ENCODE measurements around the gene PSTPIP1. TPM values are rescaled to one million over a fixed set of nuclear protein-coding genes. Genes with fewer than 3 reads are reported as not detected.

Gene PSTPIP1
- total and polyA plus RNA-seq, 2 of the 8 experiments (the other 6 are each of a cell fraction or from before 2014, with no cell fraction given): 1.6 to 1.8 TPM

DNA sequence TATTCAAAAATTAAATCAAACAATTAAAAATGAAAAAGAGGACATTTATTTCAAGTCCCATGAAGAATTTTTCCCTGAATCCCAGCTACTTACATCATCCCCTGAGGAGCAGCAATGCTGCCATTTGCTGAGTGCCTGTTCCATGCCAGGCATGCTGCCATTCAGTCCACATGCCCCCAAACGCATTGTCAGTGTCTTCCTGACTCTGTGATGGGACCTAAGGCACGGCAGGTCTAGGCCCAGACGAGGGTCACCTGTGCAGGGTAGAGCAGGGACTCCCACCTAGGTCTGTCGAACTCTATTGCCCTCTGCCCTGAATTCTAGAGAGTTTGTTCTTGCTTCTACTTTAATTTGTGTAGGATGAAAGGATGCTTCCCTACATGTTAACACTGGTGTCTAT is 7.0 kb downstream of the PSTPIP1 start:
- H2AFZ ChIP-seq (ENCODE audit: low read length): no peak overlapping the region
- no peak overlapping the region for H2AK5ac ChIP-seq (ENCODE audit: low read depth, low read length)
- no peak overlapping the region for H3K56ac ChIP-seq (replicated peaks; ENCODE audit: insufficient read length, low read depth, low read length)
- no peaks in the 10 kb centered on the region for H3K4me1 ChIP-seq (replicated peaks in 1 of 4; ENCODE audit: control insufficient read depth in 3 of 4, insufficient read depth in 4 of 4, low read length in 3 of 4)
- 89% methylated on average over 4 of the region's 4 CpGs; no CpG with 5 or more reads in 1 of the 2 experiments for WGBS, 2 experiments (ENCODE audit: extremely low coverage in 1 of 2, insufficient coverage in 1 of 2, insufficient read length in 1 of 2, insufficient replicate concordance in 2 of 2, low coverage in 1 of 2, low lambda C conversion rate in 2 of 2, missing lambda C conversion rate in 1 of 2)
- ChIA-PET CTCF (ENCODE audit: partially characterized antibody) (interaction anchor here (0.8 to 1.7 kb wide), 5 partner anchors 8 to 33 kb away, joined by 3 to 5 read pairs (median 3); no protein-coding TSS in a partner anchor), POLR2A (ENCODE audit: partially characterized antibody) (no interaction called here)
- no peaks in the 10 kb centered on the region for H3K9me3 ChIP-seq (ENCODE audit: insufficient read depth in 2 of 2, low read depth in 1 of 2, low read length in 1 of 2)
- DNase-seq (ENCODE audit: low read depth in 1 of 2, low spot score in 2 of 2) (no peak), FAIRE-seq (no peak)
- no peaks in the 10 kb centered on the region for H3K23me2 ChIP-seq (ENCODE audit: low read depth, low read length)
- peaks cover 0 to 3% (median 0%) of the 10 kb centered on the region in 4 experiments; a peak in 2 of 7 replicates for H3K27me3 ChIP-seq (replicated peaks in 1 of 4; ENCODE audit: control insufficient read depth in 3 of 4, extremely low read depth in 1 of 4, insufficient read depth in 3 of 4, low read length in 3 of 4)
- no peaks in the 10 kb centered on the region for H3K36me3 ChIP-seq (ENCODE audit: control insufficient read depth in 2 of 4, insufficient read depth in 4 of 4, low read length in 3 of 4)
- no peaks in the 10 kb centered on the region for H4K20me1 ChIP-seq (replicated peaks in 1 of 2; ENCODE audit: control insufficient read depth in 1 of 2, insufficient read depth in 2 of 2, low read length in 2 of 2)
- H4K8ac ChIP-seq (ENCODE audit: extremely low read depth, insufficient read depth, low read length): no peak overlapping the region
- H3K4me3 ChIP-seq (ENCODE audit: extremely low read depth in 1 of 4, insufficient read depth in 2 of 4, low read depth in 3 of 4, low read length in 4 of 4): no peak overlapping the region
- H3K18ac ChIP-seq (ENCODE audit: extremely low read depth, low read length): no peak overlapping the region
- H2BK20ac ChIP-seq (ENCODE audit: low read length): no peak overlapping the region
- TF ChIP-seq FOSL1 (IDR thresholded peaks at IDR 0.05; ENCODE audit: insufficient read depth, low read depth, low read length) (no peak), GABPA (IDR thresholded peaks at IDR 0.05; ENCODE audit: borderline replicate concordance, insufficient read depth, low read length) (no peak), KDM5A (IDR thresholded peaks at IDR 0.05; ENCODE audit: low read length) (no peak), TCF12 (IDR thresholded peaks at IDR 0.05; ENCODE audit: low read depth, low read length) (no peak), SP1 (IDR thresholded peaks at IDR 0.05; ENCODE audit: low read depth, low read length) (no peak), MAFK (IDR thresholded peaks at IDR 0.05; ENCODE audit: low read depth, low read length) (no peak)
- TF ChIP-seq, protein P1, sequence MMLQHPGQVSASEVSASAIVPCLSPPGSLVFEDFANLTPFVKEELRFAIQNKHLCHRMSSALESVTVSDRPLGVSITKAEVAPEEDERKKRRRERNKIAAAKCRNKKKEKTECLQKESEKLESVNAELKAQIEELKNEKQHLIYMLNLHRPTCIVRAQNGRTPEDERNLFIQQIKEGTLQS (IDR thresholded peaks at IDR 0.05; ENCODE audit: insufficient read depth, low read depth, low read length): no peak
- TF ChIP-seq, protein P2, sequence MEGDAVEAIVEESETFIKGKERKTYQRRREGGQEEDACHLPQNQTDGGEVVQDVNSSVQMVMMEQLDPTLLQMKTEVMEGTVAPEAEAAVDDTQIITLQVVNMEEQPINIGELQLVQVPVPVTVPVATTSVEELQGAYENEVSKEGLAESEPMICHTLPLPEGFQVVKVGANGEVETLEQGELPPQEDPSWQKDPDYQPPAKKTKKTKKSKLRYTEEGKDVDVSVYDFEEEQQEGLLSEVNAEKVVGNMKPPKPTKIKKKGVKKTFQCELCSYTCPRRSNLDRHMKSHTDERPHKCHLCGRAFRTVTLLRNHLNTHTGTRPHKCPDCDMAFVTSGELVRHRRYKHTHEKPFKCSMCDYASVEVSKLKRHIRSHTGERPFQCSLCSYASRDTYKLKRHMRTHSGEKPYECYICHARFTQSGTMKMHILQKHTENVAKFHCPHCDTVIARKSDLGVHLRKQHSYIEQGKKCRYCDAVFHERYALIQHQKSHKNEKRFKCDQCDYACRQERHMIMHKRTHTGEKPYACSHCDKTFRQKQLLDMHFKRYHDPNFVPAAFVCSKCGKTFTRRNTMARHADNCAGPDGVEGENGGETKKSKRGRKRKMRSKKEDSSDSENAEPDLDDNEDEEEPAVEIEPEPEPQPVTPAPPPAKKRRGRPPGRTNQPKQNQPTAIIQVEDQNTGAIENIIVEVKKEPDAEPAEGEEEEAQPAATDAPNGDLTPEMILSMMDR (IDR thresholded peaks at IDR 0.05; ENCODE audit: control extremely low read depth in 1 of 3, insufficient read depth in 1 of 3, low read depth in 1 of 3, low read length in 3 of 3): no peak
- no peak overlapping the region for H2BK12ac ChIP-seq (ENCODE audit: low read depth, low read length)
- H3K79me1 ChIP-seq (ENCODE audit: low read depth, low read length): no peaks in the 10 kb centered on the region
- H3K4me2 ChIP-seq (ENCODE audit: insufficient read depth in 1 of 2, low read depth in 2 of 2, low read length in 2 of 2): no peak overlapping the region
- no peak overlapping the region for H4K91ac ChIP-seq (replicated peaks; ENCODE audit: insufficient read length, low read length)
- H3K14ac ChIP-seq (ENCODE audit: insufficient read length): no peak overlapping the region
- no peak overlapping the region for H3K4ac ChIP-seq (replicated peaks; ENCODE audit: insufficient read length, low read depth, low read length)
- H2BK5ac ChIP-seq (ENCODE audit: low read depth, low read length): no peak overlapping the region
- H2BK15ac ChIP-seq (ENCODE audit: low read length): no peak overlapping the region
- no peak overlapping the region for H3K27ac ChIP-seq (ENCODE audit: low read depth, low read length)
- no peak overlapping the region for H3K9ac ChIP-seq (replicated peaks in 1 of 4; ENCODE audit: extremely low read depth in 1 of 4, low read depth in 3 of 4, low read length in 3 of 4)
- no peak overlapping the region for H2BK120ac ChIP-seq (replicated peaks; ENCODE audit: low read depth, low read length)
- H3K79me2 ChIP-seq (ENCODE audit: control insufficient read depth in 1 of 2, insufficient read depth in 2 of 2, low read length in 2 of 2): no peaks in the 10 kb centered on the region
- no peak overlapping the region for H4K5ac ChIP-seq (ENCODE audit: insufficient read length, low read depth, low read length)
- H3K23ac ChIP-seq (ENCODE audit: insufficient read length): no peak overlapping the region
